DOHH2 (cell line): Measurements from ENCODE around the gene ST8SIA6.

ENCODE experiments used
- EZH2phosphoT487 ChIP-seq: fragments of 200-600 bp; sonication (generic); IDR thresholded peaks from 2 replicates; pipeline ENCODE4 v1.6.1; 2017; ENCODE audit warnings: borderline replicate concordance, mild to moderate bottlenecking, antibody characterized with exemption, low read length, moderate library complexity, mixed read lengths
- TF ChIP-seq, protein P1 (sequence below): fragments of 200-600 bp; sonication (generic); IDR thresholded peaks from one replicate; pipeline ENCODE4 v1.5.1; 2014; ENCODE audit warnings: antibody characterized with exemption, mild to moderate bottlenecking, low read depth, low read length; ENCODE audit not compliant: poor library complexity, severe bottlenecking

DNA sequence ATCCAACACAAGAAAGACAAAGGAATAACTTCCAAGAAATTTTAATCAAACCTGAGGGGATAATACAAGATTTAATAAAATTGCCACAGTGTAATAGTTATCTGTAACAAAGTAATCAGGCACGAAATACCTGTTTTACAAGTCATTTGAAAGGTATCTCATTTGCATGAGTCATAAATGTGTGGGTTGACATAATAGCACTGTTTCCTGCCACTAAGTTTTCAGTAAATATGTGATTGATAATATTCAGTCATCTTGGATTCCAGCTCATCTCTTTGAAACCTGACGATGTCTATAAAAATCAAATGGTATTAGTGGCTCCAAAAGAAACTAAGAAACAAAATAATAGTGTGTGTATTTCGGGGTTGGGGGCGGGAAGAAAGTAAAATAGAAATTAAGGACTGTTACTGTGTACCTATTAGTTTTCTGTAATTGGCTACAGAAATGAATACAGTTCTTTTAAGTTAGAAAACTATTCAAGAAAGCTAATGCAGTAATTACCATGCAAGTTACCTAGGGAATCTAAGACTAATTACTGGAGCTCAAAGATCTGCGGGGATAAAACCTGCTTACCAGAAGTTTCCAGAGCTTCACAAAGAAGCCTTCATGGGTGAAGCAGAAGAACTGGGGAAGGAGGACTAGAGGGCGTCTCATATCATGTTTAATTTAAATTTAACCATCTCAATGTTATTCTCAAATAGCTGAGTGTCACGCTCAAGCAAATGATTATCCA is 100.7 kb downstream of the ST8SIA6 start:
- TF ChIP-seq, protein P1, sequence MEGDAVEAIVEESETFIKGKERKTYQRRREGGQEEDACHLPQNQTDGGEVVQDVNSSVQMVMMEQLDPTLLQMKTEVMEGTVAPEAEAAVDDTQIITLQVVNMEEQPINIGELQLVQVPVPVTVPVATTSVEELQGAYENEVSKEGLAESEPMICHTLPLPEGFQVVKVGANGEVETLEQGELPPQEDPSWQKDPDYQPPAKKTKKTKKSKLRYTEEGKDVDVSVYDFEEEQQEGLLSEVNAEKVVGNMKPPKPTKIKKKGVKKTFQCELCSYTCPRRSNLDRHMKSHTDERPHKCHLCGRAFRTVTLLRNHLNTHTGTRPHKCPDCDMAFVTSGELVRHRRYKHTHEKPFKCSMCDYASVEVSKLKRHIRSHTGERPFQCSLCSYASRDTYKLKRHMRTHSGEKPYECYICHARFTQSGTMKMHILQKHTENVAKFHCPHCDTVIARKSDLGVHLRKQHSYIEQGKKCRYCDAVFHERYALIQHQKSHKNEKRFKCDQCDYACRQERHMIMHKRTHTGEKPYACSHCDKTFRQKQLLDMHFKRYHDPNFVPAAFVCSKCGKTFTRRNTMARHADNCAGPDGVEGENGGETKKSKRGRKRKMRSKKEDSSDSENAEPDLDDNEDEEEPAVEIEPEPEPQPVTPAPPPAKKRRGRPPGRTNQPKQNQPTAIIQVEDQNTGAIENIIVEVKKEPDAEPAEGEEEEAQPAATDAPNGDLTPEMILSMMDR = no peak
- TF ChIP-seq EZH2phosphoT487 = no peak
